HG03139 (cell line): Measurements from ENCODE around the gene MOSPD3.

Experiments
- ATAC-seq: cut with Tn5 transposase; IDR thresholded peaks from one replicate; pipeline ENCODE4 v1.9.1; 2021; ENCODE audit not compliant: unreplicated experiment

The MOSPD3 gene

GRCh38 chr7:100590077-100590737 is 22.1 kb upstream of the MOSPD3 start:
- no peak for ATAC-seq

GRCh38 chr7:100591596-100591995 is 20.7 kb upstream of the MOSPD3 start:
- ATAC-seq = no peak

GRCh38 chr7:100595188-100595587 is 17.2 kb upstream of the MOSPD3 start:
- ATAC-seq = no peak

GRCh38 chr7:100598425-100598824 is 13.9 kb upstream of the MOSPD3 start:
- no peak for ATAC-seq

GRCh38 chr7:100599911-100600729 is 12.2 kb upstream of the MOSPD3 start:
- no peak for ATAC-seq

GRCh38 chr7:100600730-100601038 is 11.7 kb upstream of the MOSPD3 start:
- ATAC-seq = no peak

- ATAC-seq = no peak
Measured at GRCh38 chr7:100602889-100603725, 9.2 kb upstream of the MOSPD3 start.

- ATAC-seq = no peak
Measured at GRCh38 chr7:100603726-100604027, 8.7 kb upstream of the MOSPD3 start.

- no peak for ATAC-seq
Measured at GRCh38 chr7:100604028-100604975, 8.0 kb upstream of the MOSPD3 start.

GRCh38 chr7:100604976-100605911 is 7.1 kb upstream of the MOSPD3 start:
- ATAC-seq = no peak

- no peak for ATAC-seq
Measured at GRCh38 chr7:100606313-100606712, 6.0 kb upstream of the MOSPD3 start.

GRCh38 chr7:100607111-100607510 is 5.2 kb upstream of the MOSPD3 start:
- no peak for ATAC-seq

- ATAC-seq = no peak
Measured at GRCh38 chr7:100609958-100610357, 2.4 kb upstream of the MOSPD3 start.

GRCh38 chr7:100612730-100613390 is 520 bp downstream of the MOSPD3 start:
- no peak for ATAC-seq

GRCh38 chr7:100613412-100614175 is 1.3 kb downstream of the MOSPD3 start:
- ATAC-seq = no peak

GRCh38 chr7:100614308-100614861 is 2.0 kb downstream of the MOSPD3 start:
- no peak for ATAC-seq

- ATAC-seq = no peak
Measured at GRCh38 chr7:100620239-100620638, 7.9 kb downstream of the MOSPD3 start.

GRCh38 chr7:100620804-100621203 is 8.5 kb downstream of the MOSPD3 start:
- no peak for ATAC-seq
